Measurements from ENCODE around the gene NRCAM.

NRCAM gene

GRCh38 chr7:108231221-108231620 is 225.0 kb downstream of the NRCAM start:
- no peak overlapping the region for H3K4me3 ChIP-seq (ENCODE audit: low read depth, low read length)
- no peaks in the 10 kb centered on the region for H3K27me3 ChIP-seq (ENCODE audit: insufficient read depth, low read depth, severe bottlenecking)
- no peak for TF ChIP-seq CTCF (IDR thresholded peaks at IDR 0.05; ENCODE audit: low read depth, low read length)

GRCh38 chr7:108227366-108227765 is 228.9 kb downstream of the NRCAM start:
- TF ChIP-seq CTCF (IDR thresholded peaks at IDR 0.05; ENCODE audit: low read depth, low read length) = no peak
- no peaks in the 10 kb centered on the region for H3K27me3 ChIP-seq (ENCODE audit: insufficient read depth, low read depth, severe bottlenecking)

More at GRCh38 chr7:108231221-108231620, 225.0 kb downstream of the NRCAM start:
- no peak for DNase-seq
- no peaks in the 10 kb centered on the region for H3K36me3 ChIP-seq
- no peaks in the 10 kb centered on the region for H3K9me3 ChIP-seq (ENCODE audit: severe bottlenecking)
- H3K27ac ChIP-seq = no peak overlapping the region

GRCh38 chr7:108226816-108227299 is 229.4 kb downstream of the NRCAM start:
- no peak for TF ChIP-seq CTCF (IDR thresholded peaks at IDR 0.05; ENCODE audit: low read depth, low read length)
- Histone ChIP-seq H3K9me3 (ENCODE audit: severe bottlenecking) (no peaks in the 10 kb centered on the region), H3K36me3 (no peaks in the 10 kb centered on the region), H3K4me3 (ENCODE audit: low read depth, low read length) (no peak overlapping the region), H3K27me3 (ENCODE audit: insufficient read depth, low read depth, severe bottlenecking) (no peaks in the 10 kb centered on the region), H3K27ac (no peak overlapping the region)
- DNase-seq = no peak

More at GRCh38 chr7:108227366-108227765, 228.9 kb downstream of the NRCAM start:
- no peak overlapping the region for H3K27ac ChIP-seq
- H3K4me3 ChIP-seq (ENCODE audit: low read depth, low read length) = no peak overlapping the region
- no peak for DNase-seq
- H3K9me3 ChIP-seq (ENCODE audit: severe bottlenecking) = no peaks in the 10 kb centered on the region
- no peaks in the 10 kb centered on the region for H3K36me3 ChIP-seq

GRCh38 chr7:108225531-108226181 is 230.6 kb downstream of the NRCAM start:
- DNase-seq = no peak
- H3K4me3 ChIP-seq (ENCODE audit: low read depth, low read length) = no peak overlapping the region
- H3K27me3 ChIP-seq (ENCODE audit: insufficient read depth, low read depth, severe bottlenecking) = no peaks in the 10 kb centered on the region
- no peak for TF ChIP-seq CTCF (IDR thresholded peaks at IDR 0.05; ENCODE audit: low read depth, low read length)
- no peaks in the 10 kb centered on the region for H3K9me3 ChIP-seq (ENCODE audit: severe bottlenecking)
- H3K36me3 ChIP-seq = no peaks in the 10 kb centered on the region
- no peak overlapping the region for H3K27ac ChIP-seq

GRCh38 chr7:108224387-108224786 is 231.8 kb downstream of the NRCAM start:
- no peak for TF ChIP-seq CTCF (IDR thresholded peaks at IDR 0.05; ENCODE audit: low read depth, low read length)
- Histone ChIP-seq H3K9me3 (ENCODE audit: severe bottlenecking) (no peaks in the 10 kb centered on the region), H3K27me3 (ENCODE audit: insufficient read depth, low read depth, severe bottlenecking) (no peaks in the 10 kb centered on the region), H3K27ac (no peak overlapping the region), H3K36me3 (no peaks in the 10 kb centered on the region), H3K4me3 (ENCODE audit: low read depth, low read length) (no peak overlapping the region)
- no peak for DNase-seq

All from WERI-Rb-1 (cell line).